Measurements from ENCODE around the gene TBC1D10B.

Gene TBC1D10B

GRCh38 chr16:30357085-30357714 lies 13.1 kb downstream of the TBC1D10B start:
- DNase-seq (ENCODE audit: low spot score), result no peak
- no peak overlapping the region for H3K4me3 ChIP-seq
- TF ChIP-seq CTCF (IDR thresholded peaks at IDR 0.05), result no peak
- H3K27ac ChIP-seq, result no peak overlapping the region

- no peak for DNase-seq (ENCODE audit: low spot score)
- peak overlapping the region; percentile 90 for H3K4me3 ChIP-seq
- H3K27ac ChIP-seq, result peak overlapping the region; percentile 91 to 99
- no peak for TF ChIP-seq CTCF (IDR thresholded peaks at IDR 0.05)
These were observed 13.8 kb downstream of the TBC1D10B start for GRCh38 chr16:30356401-30357084.

GRCh38 chr16:30355954-30356308 lies 14.4 kb downstream of the TBC1D10B start:
- peak overlapping the region; percentile 90 for H3K4me3 ChIP-seq
- H3K27ac ChIP-seq, result peak overlapping the region; percentile 91 to 99
- no peak for DNase-seq (ENCODE audit: low spot score)
- no peak for TF ChIP-seq CTCF (IDR thresholded peaks at IDR 0.05)

GRCh38 chr16:30355144-30355953 lies 14.9 kb downstream of the TBC1D10B start, which contains the start of gene CD2BP2:
TSS of gene CD2BP2 (minus strand) at chr16:30355308. CDS start at chr16:30354681, 627 bp downstream.
- no peak for TF ChIP-seq CTCF (IDR thresholded peaks at IDR 0.05)
- Histone ChIP-seq H3K27ac (peak within 1 kb of the TSS; percentile 91 to 99), H3K4me3 (peak within 1 kb of the TSS; percentile 90)
- peak; percentile 99 for DNase-seq (ENCODE audit: low spot score)

GRCh38 chr16:30354423-30355143 lies 15.7 kb downstream of the TBC1D10B start:
- no peak for DNase-seq (ENCODE audit: low spot score)
- TF ChIP-seq CTCF (IDR thresholded peaks at IDR 0.05), result no peak
- peak overlapping the region; percentile 90 for H3K4me3 ChIP-seq

GRCh38 chr16:30353438-30354129 lies 16.7 kb downstream of the TBC1D10B start:
- Histone ChIP-seq H3K27ac (peak overlapping the region; percentile 91 to 99), H3K4me3 (peak overlapping the region; percentile 90)
- no peak for DNase-seq (ENCODE audit: low spot score)
- TF ChIP-seq CTCF (IDR thresholded peaks at IDR 0.05), result no peak

More at GRCh38 chr16:30354423-30355143, 15.7 kb downstream of the TBC1D10B start:
- H3K27ac ChIP-seq, result peak overlapping the region; percentile 91 to 99

Data from coronary artery (tissue), 2 donors.